ENCODE results near the gene KLHL10.
"Not testable (repeated sequence)": the region's sequence is repeated elsewhere in the genome, so short reads cannot be mapped to it uniquely, and the experiment has no call there.

The KLHL10 gene

DNA sequence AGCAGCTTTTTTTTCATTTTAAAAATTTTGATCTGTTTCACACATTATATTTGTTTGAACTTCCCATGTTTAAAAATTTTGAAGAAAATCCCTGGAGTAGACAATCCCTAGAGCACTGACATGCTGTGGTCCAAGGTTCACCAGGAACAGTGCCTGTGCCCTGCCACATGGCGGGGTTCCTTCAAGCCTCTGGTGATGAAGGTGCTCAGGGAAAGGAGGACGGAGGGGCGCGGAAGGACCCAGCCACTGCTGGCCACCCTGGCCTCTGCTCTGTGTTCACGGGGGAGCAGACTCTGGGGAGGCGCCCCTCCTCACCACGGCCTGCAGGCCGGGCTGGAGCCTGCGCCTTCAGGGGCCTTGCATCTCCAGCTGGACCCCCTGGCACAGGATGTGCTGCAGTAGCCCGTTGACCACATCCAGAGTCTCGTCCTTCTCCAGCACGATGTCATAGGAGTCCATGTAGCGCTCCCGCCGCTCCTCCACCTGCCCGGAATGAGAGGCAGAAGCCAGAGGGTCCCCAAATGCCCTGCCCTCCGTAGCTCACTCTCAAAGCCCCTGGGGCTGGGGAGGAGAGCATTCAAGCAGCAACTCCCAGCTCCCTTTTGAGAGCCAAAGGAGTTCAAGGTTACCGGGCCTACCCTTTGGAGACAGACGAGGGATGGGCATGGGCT lies 12.3 kb upstream of the KLHL10 start:
- peaks cover 6% of the 10 kb centered on the region for H3K27me3 Mint-ChIP-seq
- H3K36me3 Mint-ChIP-seq: peaks cover 17% of the 10 kb centered on the region
- H3K4me3 Mint-ChIP-seq: no peak overlapping the region
- no peaks in the 10 kb centered on the region for H3K9me3 Mint-ChIP-seq
- no peak for ATAC-seq
- H3K4me1 Mint-ChIP-seq: no peaks in the 10 kb centered on the region
- H3K27ac Mint-ChIP-seq: no peak overlapping the region

- H3K27ac Mint-ChIP-seq, H3K9me3 Mint-ChIP-seq, ATAC-seq, H3K4me3 Mint-ChIP-seq, H3K4me1 Mint-ChIP-seq, H3K27me3 Mint-ChIP-seq: not testable (repeated sequence)
- H3K36me3 Mint-ChIP-seq: peaks cover 29% of the 10 kb centered on the region
Observed at GRCh38 chr17:41829961-41830360, 7.7 kb upstream of the KLHL10 start.

GRCh38 chr17:41835214-41835799 lies 2.3 kb upstream of the KLHL10 start:
- Mint-ChIP-seq H3K36me3 (peaks cover 12% of the 10 kb centered on the region), H3K27ac (peak overlapping the region; percentile 67), H3K9me3 (no peaks in the 10 kb centered on the region)

GRCh38 chr17:41835800-41836549 lies 1.6 kb upstream of the KLHL10 start, which contains the start of gene NT5C3B:
NT5C3B (minus strand) TSS chr17:41836232; CDS start chr17:41836193, 39 bp downstream.
- Mint-ChIP-seq H3K4me1 (peaks cover 14% of the 10 kb centered on the region), H3K27me3 (no peaks in the 10 kb centered on the region), H3K9me3 (no peaks in the 10 kb centered on the region), H3K27ac (peak within 1 kb of the TSS; percentile 67), H3K36me3 (peaks cover 12% of the 10 kb centered on the region), H3K4me3 (peak within 1 kb of the TSS; percentile 79)
- peak; percentile 87 for ATAC-seq

More at GRCh38 chr17:41835214-41835799, 2.3 kb upstream of the KLHL10 start:
- peak; percentile 56 for ATAC-seq
- Mint-ChIP-seq H3K27me3 (no peaks in the 10 kb centered on the region), H3K4me3 (peak overlapping the region; percentile 79), H3K4me1 (peaks cover 14% of the 10 kb centered on the region)

GRCh38 chr17:41836550-41837196 lies 952 bp upstream of the KLHL10 start:
- no peak for ATAC-seq

GRCh38 chr17:41839448-41839847 lies 1.8 kb downstream of the KLHL10 start:
- not testable (repeated sequence) for ATAC-seq, H3K4me3 Mint-ChIP-seq, H3K27me3 Mint-ChIP-seq, H3K9me3 Mint-ChIP-seq, H3K27ac Mint-ChIP-seq, H3K36me3 Mint-ChIP-seq
- H3K4me1 Mint-ChIP-seq: peaks cover 14% of the 10 kb centered on the region

More at GRCh38 chr17:41836550-41837196, 952 bp upstream of the KLHL10 start:
- Mint-ChIP-seq H3K27ac (peak overlapping the region; percentile 67), H3K36me3 (peaks cover 7% of the 10 kb centered on the region), H3K9me3 (no peaks in the 10 kb centered on the region), H3K27me3 (no peaks in the 10 kb centered on the region), H3K4me1 (peaks cover 14% of the 10 kb centered on the region), H3K4me3 (peak overlapping the region; percentile 79)

DNA sequence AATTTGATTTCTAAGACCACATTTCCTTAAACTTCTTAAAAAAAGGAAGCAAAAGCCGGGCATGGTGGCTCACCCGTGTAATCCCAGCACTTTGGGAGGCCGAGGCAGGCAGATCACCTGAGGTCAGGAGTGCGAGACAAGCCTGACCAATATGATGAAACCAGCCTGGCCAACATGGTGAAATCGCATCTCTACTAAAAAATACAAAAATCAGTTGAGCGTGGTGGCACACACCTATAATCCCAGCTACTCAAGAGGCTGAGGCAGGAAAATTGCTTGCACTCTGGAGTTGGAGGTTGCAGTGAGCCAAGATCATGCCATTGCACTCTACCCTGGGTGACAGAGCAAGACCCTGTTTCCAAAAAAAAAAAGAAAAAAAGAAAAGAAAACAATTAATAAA lies 3.2 kb downstream of the KLHL10 start:
- ATAC-seq: not testable (repeated sequence)

GRCh38 chr17:41844971-41845370 lies 7.3 kb downstream of the KLHL10 start:
- peaks cover 4% of the 10 kb centered on the region for H3K4me1 Mint-ChIP-seq
- no peak overlapping the region for H3K27ac Mint-ChIP-seq
- H3K9me3 Mint-ChIP-seq: no peaks in the 10 kb centered on the region
- ATAC-seq: no peak
- no peaks in the 10 kb centered on the region for H3K27me3 Mint-ChIP-seq
- H3K36me3 Mint-ChIP-seq: peaks cover 11% of the 10 kb centered on the region
- H3K4me3 Mint-ChIP-seq: no peak overlapping the region

More for the DNA sequence above, 3.2 kb downstream of the KLHL10 start:
- H3K27me3 Mint-ChIP-seq, H3K9me3 Mint-ChIP-seq, H3K4me3 Mint-ChIP-seq, H3K27ac Mint-ChIP-seq, H3K36me3 Mint-ChIP-seq, H3K4me1 Mint-ChIP-seq: not testable (repeated sequence)

GRCh38 chr17:41848788-41849187 lies 11.2 kb downstream of the KLHL10 start:
- Mint-ChIP-seq H3K9me3 (no peaks in the 10 kb centered on the region), H3K36me3 (peaks cover 15% of the 10 kb centered on the region), H3K27me3 (no peaks in the 10 kb centered on the region), H3K27ac (no peak overlapping the region), H3K4me1 (peaks cover 18% of the 10 kb centered on the region), H3K4me3 (no peak overlapping the region)
- ATAC-seq: no peak

- no peak for ATAC-seq
- Mint-ChIP-seq H3K27ac (no peak overlapping the region), H3K36me3 (peaks cover 22% of the 10 kb centered on the region), H3K9me3 (no peaks in the 10 kb centered on the region), H3K27me3 (no peaks in the 10 kb centered on the region), H3K4me1 (peaks cover 18% of the 10 kb centered on the region), H3K4me3 (no peak overlapping the region)
Observed at GRCh38 chr17:41849251-41849990, 11.8 kb downstream of the KLHL10 start.

- H3K4me3 Mint-ChIP-seq, H3K27ac Mint-ChIP-seq, H3K27me3 Mint-ChIP-seq, H3K9me3 Mint-ChIP-seq, ATAC-seq: not testable (repeated sequence)
- H3K4me1 Mint-ChIP-seq: peaks cover 18% of the 10 kb centered on the region
- peaks cover 26% of the 10 kb centered on the region for H3K36me3 Mint-ChIP-seq
Observed at GRCh38 chr17:41851382-41851781, 13.8 kb downstream of the KLHL10 start.

DNA sequence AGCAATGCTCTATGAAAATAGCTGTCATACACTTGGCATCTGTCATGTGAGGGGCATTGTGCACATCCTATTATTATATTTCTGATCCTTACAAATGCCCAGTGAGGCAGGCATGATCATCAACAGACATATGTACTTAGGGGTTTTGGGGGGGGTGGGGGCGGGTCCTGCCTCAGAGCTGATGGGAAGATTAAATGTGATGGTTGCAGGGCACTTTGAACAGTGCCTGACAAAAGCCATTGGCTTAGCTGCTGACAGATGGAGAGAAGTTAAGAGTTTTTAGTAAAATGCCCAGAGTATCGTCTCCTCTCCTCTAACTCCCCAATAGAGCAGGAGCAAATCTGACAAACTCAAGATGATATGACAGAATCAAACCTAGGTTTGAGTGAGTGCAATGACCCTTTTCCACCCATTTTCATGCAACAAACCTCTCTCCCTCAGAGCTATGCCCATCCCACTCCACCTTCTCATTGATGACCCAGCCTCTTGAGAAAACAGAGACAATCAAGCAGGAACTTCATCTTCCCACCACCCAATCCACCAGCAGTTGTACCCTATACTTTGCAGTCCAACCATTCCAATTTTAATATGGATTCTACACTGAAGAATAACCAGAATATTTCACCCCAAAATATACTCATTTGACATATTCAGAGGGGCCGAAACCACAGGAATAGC lies 22.8 kb downstream of the KLHL10 start:
- Mint-ChIP-seq H3K4me1 (peaks cover 21% of the 10 kb centered on the region), H3K4me3 (no peak overlapping the region), H3K27me3 (no peaks in the 10 kb centered on the region), H3K9me3 (no peaks in the 10 kb centered on the region), H3K27ac (no peak overlapping the region), H3K36me3 (no peaks in the 10 kb centered on the region)
- no peak for ATAC-seq

DNA sequence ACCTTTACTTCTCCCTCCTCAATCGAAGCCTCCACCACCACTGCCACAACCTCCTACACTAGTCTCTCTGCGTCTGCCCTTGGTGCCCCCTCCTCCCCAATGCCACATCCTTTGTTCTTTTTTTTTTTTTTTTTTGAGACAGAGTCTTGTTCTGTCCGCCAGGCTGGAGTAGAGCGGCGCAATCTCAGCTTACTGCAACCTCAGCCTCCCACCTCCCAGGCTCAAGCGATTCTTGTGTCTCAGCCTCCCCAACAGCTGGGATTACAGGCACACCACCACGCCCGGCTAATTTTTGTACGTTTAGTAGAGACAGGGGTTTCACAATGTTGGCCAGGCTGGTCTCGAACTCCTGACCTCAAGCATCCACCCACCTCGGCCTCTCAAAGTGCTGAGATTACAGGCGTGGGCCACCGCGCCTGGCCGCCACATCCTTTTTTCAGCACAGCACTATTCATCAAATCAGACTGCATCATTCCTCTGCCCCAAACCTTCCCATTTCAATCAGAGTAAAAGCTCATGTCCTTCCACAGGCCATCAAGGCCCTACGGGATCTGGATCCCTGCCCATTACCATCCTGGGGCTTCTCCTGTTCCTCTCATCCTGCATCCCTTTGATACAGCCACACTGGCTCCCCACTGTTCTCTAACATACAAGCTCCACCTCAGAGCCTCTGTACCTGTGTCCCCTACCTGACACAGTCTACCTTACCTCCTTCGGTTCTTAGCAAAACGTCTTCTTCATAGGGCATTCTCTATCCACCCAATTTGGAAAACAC lies 25.6 kb downstream of the KLHL10 start:
- H3K4me1 Mint-ChIP-seq: peaks cover 24% of the 10 kb centered on the region
- no peak overlapping the region for H3K27ac Mint-ChIP-seq
- H3K9me3 Mint-ChIP-seq: no peaks in the 10 kb centered on the region
- no peak overlapping the region for H3K4me3 Mint-ChIP-seq
- peaks cover 2% of the 10 kb centered on the region for H3K36me3 Mint-ChIP-seq
- no peak for ATAC-seq
- no peaks in the 10 kb centered on the region for H3K27me3 Mint-ChIP-seq

DNA sequence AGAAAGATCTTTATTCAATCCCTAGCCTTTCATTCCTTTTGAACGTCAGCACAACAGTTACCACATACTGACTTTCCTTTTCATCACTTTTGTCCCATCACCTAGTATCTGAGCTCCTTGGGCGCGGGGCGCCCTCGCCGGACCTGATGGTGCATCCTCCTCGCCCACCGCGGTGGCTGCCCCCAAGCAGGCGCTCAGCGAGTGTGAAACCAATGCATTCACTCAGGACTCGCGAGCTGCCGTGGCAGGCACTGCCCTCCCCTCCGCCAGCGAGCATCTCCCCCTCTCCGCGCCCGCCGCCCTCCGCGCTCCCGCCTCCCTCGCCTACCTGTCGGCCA lies 26.8 kb downstream of the KLHL10 start:
- H3K4me1 Mint-ChIP-seq: peaks cover 24% of the 10 kb centered on the region
- H3K27me3 Mint-ChIP-seq: no peaks in the 10 kb centered on the region
- peaks cover 14% of the 10 kb centered on the region for H3K36me3 Mint-ChIP-seq
- no peak for ATAC-seq
- H3K27ac Mint-ChIP-seq: no peak overlapping the region
- no peak overlapping the region for H3K4me3 Mint-ChIP-seq
- H3K9me3 Mint-ChIP-seq: no peaks in the 10 kb centered on the region
